Esophagus (tissue), 2 donors: Measurements from ENCODE around the gene PRSS22. TPM values are rescaled to one million over a fixed set of nuclear protein-coding genes. Genes with fewer than 3 reads are reported as not detected.
"Not testable (repeated sequence)": the region's sequence is repeated elsewhere in the genome, so short reads cannot be mapped to it uniquely, and the experiment has no call there.

ENCODE experiments used
- H3K27ac ChIP-seq, 2 donors: one replicate each; pipeline ENCODE4 v1.5.1; 2013; ENCODE audit warnings: low read depth in 2 of 2, mild to moderate bottlenecking in 2 of 2, inconsistent platforms in 1 of 2, low read length in 1 of 2, moderate library complexity in 1 of 2
- H3K27me3 ChIP-seq, 2 donors: one replicate each; pipeline ENCODE4 v1.6.1; 2013; ENCODE audit warnings: low read length in 2 of 2, control low read depth in 1 of 2, mild to moderate bottlenecking in 1 of 2; ENCODE audit not compliant: insufficient read depth in 2 of 2, control insufficient read depth in 1 of 2
- H3K36me3 ChIP-seq, 2 donors: one replicate each; pipeline ENCODE4 v1.6.1; 2013; ENCODE audit warnings: low read length in 1 of 2; ENCODE audit not compliant: control insufficient read depth in 2 of 2, insufficient read depth in 2 of 2
- H3K4me1 ChIP-seq, 2 donors: one replicate each; pipeline ENCODE4 v1.6.1; 2013; ENCODE audit warnings: low read length in 1 of 2; ENCODE audit not compliant: control insufficient read depth in 2 of 2, insufficient read depth in 2 of 2
- H3K4me3 ChIP-seq, 2 donors: one replicate each; pipeline ENCODE4 v1.5.1; 2013; ENCODE audit warnings: low read length in 2 of 2, mild to moderate bottlenecking in 2 of 2, low read depth in 1 of 2, moderate library complexity in 1 of 2
- H3K9me3 ChIP-seq, 2 donors: one replicate each; pipeline ENCODE4 v1.6.1; 2013; ENCODE audit warnings: mild to moderate bottlenecking in 2 of 2, low read depth in 1 of 2, low read length in 1 of 2, moderate library complexity in 1 of 2; ENCODE audit not compliant: control insufficient read depth in 2 of 2, insufficient read depth in 1 of 2
- WGBS, 2 donors: extraction: QIAGEN DNeasy Blood & Tissue Kit; methylation state at CpG; one replicate each; pipeline ENCODE4 v1.1.7; 2013; 5-methylcytosine and 5-hydroxymethylcytosine counted together
- polyA plus RNA-seq, 2 donors: library from polyadenylated mRNA; stranded (reverse); fragments of 200-250 nt; gene quantifications; one replicate each; pipeline ENCODE4 v1.2.3, GENCODE V29; 2013
- donor health status: healthy with polysubstance abuse.
- donor health status: Bipolar disorder and iron deficiency.

PRSS22 gene, protein sequence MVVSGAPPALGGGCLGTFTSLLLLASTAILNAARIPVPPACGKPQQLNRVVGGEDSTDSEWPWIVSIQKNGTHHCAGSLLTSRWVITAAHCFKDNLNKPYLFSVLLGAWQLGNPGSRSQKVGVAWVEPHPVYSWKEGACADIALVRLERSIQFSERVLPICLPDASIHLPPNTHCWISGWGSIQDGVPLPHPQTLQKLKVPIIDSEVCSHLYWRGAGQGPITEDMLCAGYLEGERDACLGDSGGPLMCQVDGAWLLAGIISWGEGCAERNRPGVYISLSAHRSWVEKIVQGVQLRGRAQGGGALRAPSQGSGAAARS
- polyA plus RNA-seq: 100 to 1,000 TPM; 109 to 281 TPM

DNA sequence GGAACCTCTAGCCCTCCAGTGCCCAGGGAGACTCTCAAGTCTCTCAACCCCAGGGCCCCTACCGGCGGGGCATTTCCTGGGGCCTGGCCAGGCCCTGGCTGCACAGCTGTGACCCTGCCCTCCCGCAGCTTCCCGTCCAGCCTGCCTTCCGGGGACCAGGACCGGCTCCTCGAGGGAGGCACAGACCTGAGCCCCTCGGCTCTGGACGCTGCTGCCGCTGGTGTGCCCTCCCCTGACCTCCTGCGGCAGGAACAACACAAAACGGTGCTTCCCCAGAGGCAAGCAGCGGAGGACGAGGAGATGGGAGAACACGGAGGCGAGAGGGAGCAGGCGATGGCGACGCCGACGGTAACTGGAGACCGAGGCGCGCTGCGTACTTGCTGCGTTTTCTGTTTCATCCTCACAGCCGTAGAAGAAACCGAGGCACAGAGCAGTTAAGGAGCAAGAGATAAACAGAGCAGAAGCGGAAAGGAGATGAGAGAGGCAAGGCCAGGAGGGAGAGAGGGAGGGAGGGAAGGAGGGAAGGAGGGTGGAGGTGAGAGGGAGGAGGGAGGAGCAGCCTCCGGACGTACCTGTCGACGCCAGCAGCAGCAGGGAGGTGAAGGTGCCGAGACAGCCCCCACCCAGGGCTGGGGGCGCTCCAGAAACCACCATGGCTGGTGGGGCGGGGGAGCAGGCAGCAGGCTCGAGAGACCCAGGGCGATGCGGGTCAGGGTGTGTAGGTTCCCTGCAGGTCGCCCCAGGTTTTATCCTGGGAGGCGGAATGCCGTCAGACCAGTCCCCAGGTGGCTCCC, at the start of gene PRSS22:
TSS of gene PRSS22 (minus strand) at position 720 of the 794 bp plus-strand sequence. CDS start at position 654, 66 bp downstream.
- H3K4me1 ChIP-seq: peaks cover 0 to 16% of the 10 kb centered on the region in 2 donors
- no peaks in the 10 kb centered on the region for H3K27me3 ChIP-seq
- peaks cover 0 to 18% of the 10 kb centered on the region in 2 donors for H3K36me3 ChIP-seq
- H3K27ac ChIP-seq: peak within 1 kb of the TSS; percentile 94 to 95
- H3K4me3 ChIP-seq: peak within 1 kb of the TSS; percentile 71 to 73
- peaks cover 5 to 6% of the 10 kb centered on the region in 2 donors for H3K9me3 ChIP-seq
- 6 to 7% methylated on average over 42 of the region's 42 CpGs for WGBS, 2 donors

- H3K36me3 ChIP-seq, H3K4me1 ChIP-seq, H3K4me3 ChIP-seq, H3K27me3 ChIP-seq, H3K27ac ChIP-seq, H3K9me3 ChIP-seq: not testable (repeated sequence)
- WGBS, 2 donors: 16 to 17% methylated on average over 15 to 17 of the region's 17 CpGs
These were observed 49.2 kb upstream of the PRSS22 start for GRCh38 chr16:2907084-2907753.

GRCh38 chr16:2905988-2906387, 48.0 kb upstream of the PRSS22 start:
- Histone ChIP-seq H3K4me1 (peaks cover 0 to 3% of the 10 kb centered on the region in 2 donors), H3K4me3 (no peak overlapping the region), H3K27ac (peak overlapping the region; percentile 41 to 72), H3K27me3 (no peaks in the 10 kb centered on the region), H3K36me3 (no peaks in the 10 kb centered on the region), H3K9me3 (no peaks in the 10 kb centered on the region)
- WGBS, 2 donors: 21 to 23% methylated on average over 12 of the region's 12 CpGs

DNA sequence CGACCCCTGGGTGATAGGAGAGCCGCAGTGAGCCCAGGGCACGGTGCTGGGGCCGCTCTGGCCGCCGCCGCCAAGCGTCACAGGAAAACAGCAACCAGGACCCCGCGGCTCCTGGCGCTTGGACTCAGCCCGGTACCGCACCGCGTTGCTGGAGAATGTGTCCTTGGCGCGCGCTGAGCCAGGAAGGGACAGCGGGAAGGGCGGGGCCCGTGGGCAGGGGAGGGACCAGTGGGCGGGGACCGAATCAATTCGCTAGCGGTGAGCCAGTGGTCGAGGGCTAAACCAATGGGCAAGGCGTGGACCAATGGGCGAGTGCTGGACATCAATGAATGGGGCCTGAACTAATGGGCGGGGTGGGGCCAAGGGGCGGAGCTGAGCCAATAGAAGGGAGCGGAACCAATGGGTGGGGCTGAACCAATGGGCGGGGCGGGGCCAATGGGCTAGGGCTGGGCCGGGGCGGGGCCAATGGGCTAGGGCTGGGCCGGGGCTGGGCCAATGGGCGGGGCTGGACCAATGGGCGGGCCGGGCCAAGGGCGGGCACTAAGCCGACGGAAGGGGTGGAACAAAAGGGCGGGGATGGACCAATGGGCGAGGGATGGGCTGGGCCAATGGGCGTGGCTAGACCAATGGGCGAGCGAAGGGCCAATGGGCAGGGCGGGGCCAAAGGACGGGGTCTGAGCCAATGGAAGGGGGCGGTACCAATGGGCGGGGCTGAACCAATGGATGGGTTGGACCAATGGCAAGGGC, 47.4 kb upstream of the PRSS22 start:
- H3K27ac ChIP-seq: peak overlapping the region; percentile 94 to 96
- H3K4me3 ChIP-seq: peak overlapping the region; percentile 68 to 78
- WGBS, 2 donors: 1 to 3% methylated on average over 45 to 50 of the region's 51 CpGs
- peaks cover 0 to 3% of the 10 kb centered on the region in 2 donors for H3K4me1 ChIP-seq
- H3K36me3 ChIP-seq: no peaks in the 10 kb centered on the region
- H3K9me3 ChIP-seq: no peaks in the 10 kb centered on the region
- H3K27me3 ChIP-seq: no peaks in the 10 kb centered on the region

- Histone ChIP-seq H3K4me3 (peak overlapping the region; percentile 68 to 78), H3K4me1 (peaks cover 0 to 3% of the 10 kb centered on the region in 2 donors), H3K36me3 (no peaks in the 10 kb centered on the region), H3K27me3 (no peaks in the 10 kb centered on the region), H3K9me3 (no peaks in the 10 kb centered on the region), H3K27ac (peak overlapping the region; percentile 94 to 96)
- 0 to 1% methylated on average over 29 to 32 of the region's 32 CpGs for WGBS, 2 donors
These were observed 46.9 kb upstream of the PRSS22 start for GRCh38 chr16:2904922-2905240.

GRCh38 chr16:2904100-2904921, 46.3 kb upstream of the PRSS22 start:
- 1% methylated on average over 54 to 62 of the region's 62 CpGs for WGBS, 2 donors

GRCh38 chr16:2902337-2903130, 44.6 kb upstream of the PRSS22 start:
- no peaks in the 10 kb centered on the region for H3K27me3 ChIP-seq
- peaks cover 0 to 3% of the 10 kb centered on the region in 2 donors for H3K4me1 ChIP-seq
- H3K4me3 ChIP-seq: no peak overlapping the region
- no peaks in the 10 kb centered on the region for H3K9me3 ChIP-seq
- no peak overlapping the region for H3K27ac ChIP-seq
- H3K36me3 ChIP-seq: no peaks in the 10 kb centered on the region
- 90 to 91% methylated on average over 9 of the region's 9 CpGs for WGBS, 2 donors

More at GRCh38 chr16:2904100-2904921, 46.3 kb upstream of the PRSS22 start:
- Histone ChIP-seq H3K9me3 (no peaks in the 10 kb centered on the region), H3K27me3 (no peaks in the 10 kb centered on the region), H3K4me3 (peak overlapping the region; percentile 68 to 78), H3K27ac (peak overlapping the region; percentile 94 to 96), H3K36me3 (no peaks in the 10 kb centered on the region), H3K4me1 (peaks cover 0 to 3% of the 10 kb centered on the region in 2 donors)

DNA sequence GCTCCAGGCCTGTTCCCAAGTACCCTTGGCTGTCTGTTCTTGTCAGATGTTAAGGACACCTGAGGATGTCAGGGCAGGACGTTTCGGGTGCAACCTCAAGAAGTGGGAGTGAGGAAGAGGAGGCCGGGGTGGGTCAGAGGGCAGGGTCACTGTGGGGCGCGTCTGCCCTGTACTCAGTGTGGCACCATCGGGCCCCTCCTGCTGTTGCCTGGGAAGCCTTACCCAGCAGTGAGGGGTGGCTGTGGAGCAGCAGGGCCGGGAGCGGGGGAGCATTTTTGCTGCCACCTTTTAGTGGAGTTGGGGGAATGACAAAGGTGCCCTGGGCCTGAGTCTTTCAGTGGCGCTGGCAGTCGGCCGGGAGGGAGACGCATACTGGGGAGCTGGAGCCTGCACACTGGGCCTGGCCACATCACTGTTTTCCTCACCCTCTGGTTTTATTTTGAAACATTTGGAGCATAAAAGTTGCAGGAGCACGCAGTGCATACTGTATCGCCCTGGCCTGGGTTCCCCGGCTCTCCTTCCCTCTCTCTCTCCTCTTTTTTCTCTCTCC, 42.6 kb upstream of the PRSS22 start:
- Histone ChIP-seq H3K27ac (no peak overlapping the region), H3K4me1 (peaks cover 0 to 3% of the 10 kb centered on the region in 2 donors), H3K27me3 (no peaks in the 10 kb centered on the region), H3K36me3 (peaks cover 8 to 16% of the 10 kb centered on the region in 2 donors), H3K4me3 (no peak overlapping the region), H3K9me3 (no peaks in the 10 kb centered on the region)
- 90 to 94% methylated on average over 15 of the region's 15 CpGs for WGBS, 2 donors
